Mesenchymal stem cell (in vitro differentiated cells and primary cell): Measurements from ENCODE around the gene KCNJ18.
"Not testable (repeated sequence)": the region's sequence is repeated elsewhere in the genome, so short reads cannot be mapped to it uniquely, and the experiment has no call there.

ENCODE experiments used
- DNase-seq: peaks from one replicate; pipeline ENCODE4 v3.0.0-alpha.2; 2013
- H2AFZ ChIP-seq: one replicate; pipeline ENCODE4 v1.6.1; 2013; ENCODE audit warnings: low read depth, mild to moderate bottlenecking, control low read depth, inconsistent platforms, low read length, moderate library complexity
- H2AK5ac ChIP-seq: 2 replicates; pipeline ENCODE4 v1.6.1; 2013; ENCODE audit warnings: low read length, moderate library complexity, mild to moderate bottlenecking, inconsistent platforms; ENCODE audit not compliant: severe bottlenecking
- H2BK120ac ChIP-seq: one replicate; pipeline ENCODE4 v1.6.1; 2013; ENCODE audit warnings: low read depth, mild to moderate bottlenecking, inconsistent platforms, low read length, moderate library complexity
- H2BK12ac ChIP-seq, 2 experiments: one replicate each; pipeline ENCODE4 v1.6.1; 2013; ENCODE audit warnings: inconsistent platforms in 2 of 2, low read length in 2 of 2, mild to moderate bottlenecking in 2 of 2, moderate library complexity in 2 of 2, control low read depth in 1 of 2
- H2BK15ac ChIP-seq: one replicate; pipeline ENCODE4 v1.6.1; 2013; ENCODE audit warnings: mild to moderate bottlenecking, low read depth, inconsistent platforms; ENCODE audit not compliant: poor library complexity, severe bottlenecking
- H2BK5ac ChIP-seq: 2 replicates; pipeline ENCODE4 v1.6.1; 2013; ENCODE audit warnings: low read depth, mild to moderate bottlenecking, low read length, control low read depth, inconsistent platforms; ENCODE audit not compliant: poor library complexity, severe bottlenecking
- H3K14ac ChIP-seq, 2 experiments: one replicate each; pipeline ENCODE4 v1.6.1; 2013; ENCODE audit warnings: inconsistent platforms in 2 of 2, low read length in 2 of 2, control low read depth in 1 of 2, mild to moderate bottlenecking in 1 of 2, moderate library complexity in 1 of 2
- H3K18ac ChIP-seq, 2 experiments: one replicate each; pipeline ENCODE4 v1.6.1; 2013; ENCODE audit warnings: inconsistent platforms in 2 of 2, low read length in 2 of 2, control low read depth in 1 of 2, low read depth in 1 of 2, mild to moderate bottlenecking in 1 of 2
- H3K23ac ChIP-seq, 2 experiments: one replicate each; pipeline ENCODE4 v1.6.1; 2013; ENCODE audit warnings: inconsistent platforms in 2 of 2, low read length in 2 of 2, mild to moderate bottlenecking in 2 of 2, moderate library complexity in 2 of 2, control low read depth in 1 of 2
- H3K27ac ChIP-seq: 2 replicates; pipeline ENCODE4 v1.5.1; 2013; ENCODE audit warnings: mild to moderate bottlenecking, moderate library complexity, low read length, control low read depth, inconsistent platforms; ENCODE audit not compliant: poor library complexity, severe bottlenecking
- H3K27me3 ChIP-seq, 2 experiments: 2 replicates each; pipeline versions ENCODE4 v1.6.1 to v1.7.0; 2013; ENCODE audit warnings: low read length in 2 of 2, mild to moderate bottlenecking in 2 of 2, moderate library complexity in 2 of 2, control low read depth in 1 of 2, inconsistent platforms in 1 of 2; ENCODE audit not compliant: control insufficient read depth in 1 of 2, insufficient read depth in 1 of 2
- H3K36me3 ChIP-seq, 2 experiments: 2 replicates each; pipeline versions ENCODE4 v1.6.1 to v1.7.0; 2013; ENCODE audit warnings: low read length in 2 of 2, control low read depth in 1 of 2, inconsistent platforms in 1 of 2, low read depth in 1 of 2, mild to moderate bottlenecking in 1 of 2; ENCODE audit not compliant: insufficient read depth in 2 of 2, control insufficient read depth in 1 of 2
- H3K4ac ChIP-seq, 2 experiments: one replicate each; pipeline ENCODE4 v1.6.1; 2013; ENCODE audit warnings: inconsistent platforms in 2 of 2, low read length in 2 of 2, mild to moderate bottlenecking in 2 of 2, moderate library complexity in 2 of 2, control low read depth in 1 of 2, low read depth in 1 of 2
- H3K4me1 ChIP-seq: 2 replicates; pipeline ENCODE4 v1.6.1; 2013; ENCODE audit warnings: low read depth, low read length, control low read depth; ENCODE audit not compliant: control insufficient read depth, insufficient read depth
- H3K4me2 ChIP-seq: 2 replicates; pipeline ENCODE4 v1.6.1; 2013; ENCODE audit warnings: low read length, mild to moderate bottlenecking, inconsistent platforms; ENCODE audit not compliant: poor library complexity, severe bottlenecking
- H3K4me3 ChIP-seq, 2 experiments: 2 replicates each; pipeline versions ENCODE4 v1.5.1 to v1.7.0; 2013; ENCODE audit warnings: low read length in 2 of 2, mild to moderate bottlenecking in 2 of 2, control low read depth in 1 of 2, low read depth in 1 of 2; ENCODE audit not compliant: insufficient read depth in 1 of 2
- H3K79me1 ChIP-seq: replicated peaks from 2 replicates; pipeline ENCODE4 v1.6.1; 2013; ENCODE audit warnings: mild to moderate bottlenecking, control low read depth, low read length, inconsistent platforms; ENCODE audit not compliant: poor library complexity, severe bottlenecking
- H3K9ac ChIP-seq: 2 replicates; pipeline ENCODE4 v1.7.0; 2013; ENCODE audit warnings: mild to moderate bottlenecking, low read length, moderate library complexity
- H3K9me3 ChIP-seq: 2 replicates; pipeline ENCODE4 v1.7.0; 2013; ENCODE audit warnings: mild to moderate bottlenecking, low read length; ENCODE audit not compliant: control insufficient read depth
- H4K8ac ChIP-seq: one replicate; pipeline ENCODE4 v1.6.1; 2013; ENCODE audit warnings: inconsistent platforms, mild to moderate bottlenecking, low read length, moderate library complexity
- H4K91ac ChIP-seq: one replicate; pipeline ENCODE4 v1.6.1; 2013; ENCODE audit warnings: mild to moderate bottlenecking, low read length, inconsistent platforms
- WGBS: methylation state at CpG from one replicate; pipeline ENCODE4 v1.1.7; 2013; ENCODE audit warnings: mixed read lengths; 5-methylcytosine and 5-hydroxymethylcytosine counted together

Gene KCNJ18

DNA sequence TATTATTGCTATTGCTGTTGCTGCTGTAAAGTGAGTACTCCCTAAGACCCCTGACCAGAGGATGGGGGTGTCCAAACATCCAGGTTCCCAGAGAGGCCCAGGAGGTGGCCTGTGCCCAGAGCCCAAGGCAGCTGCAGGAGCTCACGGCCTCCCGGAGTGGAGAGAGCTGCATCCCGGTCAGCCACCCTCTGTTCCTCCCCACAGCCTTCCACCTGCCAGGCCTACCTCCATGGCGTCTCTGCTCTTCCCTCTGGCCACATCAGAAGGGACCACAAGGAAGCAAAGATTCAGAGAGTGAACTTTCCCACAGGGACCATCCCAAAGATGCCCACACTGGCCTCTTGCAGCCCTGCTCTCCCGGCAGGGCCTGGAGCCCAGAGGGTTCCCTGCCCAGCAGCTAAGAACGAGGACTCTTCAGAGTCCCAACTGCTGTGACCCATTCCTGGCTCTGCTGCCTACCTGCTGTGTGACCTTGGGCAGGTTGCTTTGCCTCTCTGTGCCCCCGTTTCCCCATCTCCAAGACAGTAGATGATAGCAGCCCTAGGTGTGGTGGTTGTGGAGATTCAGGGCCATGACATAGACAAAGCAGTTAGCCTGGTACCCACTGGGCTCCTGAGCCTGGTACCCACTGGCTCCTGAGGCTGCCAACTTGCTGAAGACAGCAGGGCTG, 53.2 kb downstream of the KCNJ18 start:
- 51% methylated on average over 7 of the region's 7 CpGs for WGBS
- H4K91ac ChIP-seq, H4K8ac ChIP-seq, H3K4me3 ChIP-seq, H3K9me3 ChIP-seq, H3K9ac ChIP-seq, DNase-seq, H3K4me2 ChIP-seq, H3K79me1 ChIP-seq, H3K4me1 ChIP-seq, H3K23ac ChIP-seq, H3K14ac ChIP-seq, H3K18ac ChIP-seq, H2BK15ac ChIP-seq, H2AFZ ChIP-seq, H3K27me3 ChIP-seq, H2BK120ac ChIP-seq, H3K4ac ChIP-seq, H2BK12ac ChIP-seq, H2AK5ac ChIP-seq, H2BK5ac ChIP-seq, H3K27ac ChIP-seq, H3K36me3 ChIP-seq: not testable (repeated sequence)

DNA sequence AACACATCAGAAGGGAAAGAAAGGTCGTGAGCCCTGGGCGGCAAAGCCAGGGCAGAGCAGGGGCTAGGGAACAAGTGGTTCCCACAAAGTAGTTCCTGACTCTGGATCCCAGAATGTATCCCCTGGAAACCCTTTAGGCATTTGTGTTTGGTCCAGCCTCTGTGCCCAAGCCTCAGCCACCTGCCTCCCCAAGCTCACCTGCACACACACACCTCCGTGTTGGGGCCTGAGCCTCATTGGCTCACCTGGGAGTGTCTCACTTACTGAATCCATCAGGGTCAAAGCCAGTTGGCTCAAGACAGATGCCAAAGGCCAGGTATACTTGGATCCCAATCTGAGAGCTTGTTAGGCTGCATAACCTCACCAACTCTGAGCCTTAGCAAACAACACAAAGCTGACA, 54.1 kb downstream of the KCNJ18 start:
- not testable (repeated sequence) for H2BK5ac ChIP-seq, H2BK120ac ChIP-seq, H2AK5ac ChIP-seq, H2BK15ac ChIP-seq, H3K36me3 ChIP-seq, H3K18ac ChIP-seq, H4K8ac ChIP-seq, H3K79me1 ChIP-seq, H3K4me3 ChIP-seq, H3K9me3 ChIP-seq, H3K4ac ChIP-seq, H3K23ac ChIP-seq, DNase-seq, H2BK12ac ChIP-seq, H2AFZ ChIP-seq, H4K91ac ChIP-seq, H3K14ac ChIP-seq, H3K27me3 ChIP-seq, H3K27ac ChIP-seq, H3K4me1 ChIP-seq, H3K9ac ChIP-seq, H3K4me2 ChIP-seq
- WGBS = 69% methylated on average over 3 of the region's 3 CpGs

DNA sequence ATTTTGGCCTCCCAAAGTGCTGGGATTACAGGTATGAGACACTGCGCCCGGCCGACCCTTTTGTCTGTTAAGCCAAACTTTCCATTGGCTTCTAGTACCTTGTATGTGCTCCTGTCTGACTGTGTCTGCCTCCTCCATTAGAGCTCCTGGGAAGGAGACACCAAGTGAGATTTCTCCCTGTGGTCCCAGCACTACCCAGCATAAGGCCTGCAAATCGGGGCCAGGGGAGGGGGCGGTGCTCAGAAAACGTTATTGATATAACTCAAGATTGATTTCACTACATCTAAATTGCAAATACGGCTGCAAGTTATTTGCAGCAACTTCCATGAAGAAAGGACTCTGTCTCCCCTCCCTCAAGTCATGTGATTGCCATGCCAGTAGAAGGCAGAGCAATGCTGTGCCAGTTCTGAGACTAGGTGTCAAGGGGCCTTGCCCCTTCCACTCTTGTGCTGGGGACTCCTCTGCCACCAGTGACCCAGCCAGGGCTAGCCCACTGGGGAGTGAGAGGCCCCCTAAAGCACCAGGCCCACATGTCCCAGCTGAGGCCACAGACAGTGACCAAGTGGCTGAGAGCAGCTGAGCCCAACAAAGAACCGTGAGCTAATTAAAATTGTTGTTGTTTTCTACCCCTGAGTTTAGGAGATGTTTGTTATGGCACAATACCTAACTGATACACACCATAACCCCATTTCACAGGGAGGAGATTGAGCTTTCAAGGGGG, 55.0 kb downstream of the KCNJ18 start:
- not testable (repeated sequence) for H2AK5ac ChIP-seq, H4K8ac ChIP-seq, H3K27me3 ChIP-seq, H2BK120ac ChIP-seq, H3K9me3 ChIP-seq, H3K23ac ChIP-seq, H4K91ac ChIP-seq, H3K4ac ChIP-seq, H3K14ac ChIP-seq, H2BK5ac ChIP-seq, H3K9ac ChIP-seq, H2BK15ac ChIP-seq, H3K36me3 ChIP-seq, DNase-seq, H3K4me1 ChIP-seq, H2BK12ac ChIP-seq, H3K18ac ChIP-seq, H3K27ac ChIP-seq, H3K79me1 ChIP-seq, H2AFZ ChIP-seq, H3K4me2 ChIP-seq
- WGBS = 78% methylated on average over 7 of the region's 8 CpGs
- peak overlapping the region in 1 of 2 experiments; percentile 20 for H3K4me3 ChIP-seq

DNA sequence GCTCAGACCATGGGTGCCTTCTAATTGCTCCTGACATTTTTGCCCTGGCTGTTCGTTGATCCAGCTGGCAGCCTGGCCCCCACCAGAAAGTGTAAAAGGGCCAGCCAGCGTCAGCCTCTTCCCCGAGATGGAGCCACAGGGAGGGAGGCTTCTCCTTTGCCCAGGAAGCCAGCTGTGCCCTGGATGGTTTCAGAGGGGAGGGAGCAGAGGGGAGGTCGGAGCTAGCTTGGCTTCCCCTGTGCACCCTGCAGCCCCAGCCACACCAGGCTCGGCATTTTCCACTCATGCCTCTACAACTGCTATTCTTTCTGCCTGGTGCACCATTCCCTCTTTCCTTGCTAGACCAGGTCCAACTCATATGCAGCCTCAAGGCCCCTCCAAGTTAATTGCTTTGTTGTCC, 56.4 kb downstream of the KCNJ18 start:
- H3K4me2 ChIP-seq = not testable (repeated sequence)
- 53% methylated on average over 5 of the region's 5 CpGs for WGBS

More for the DNA sequence above, 56.4 kb downstream of the KCNJ18 start:
- not testable (repeated sequence) for H3K23ac ChIP-seq, H3K18ac ChIP-seq, H3K4ac ChIP-seq, H3K79me1 ChIP-seq, H3K36me3 ChIP-seq, H3K27ac ChIP-seq, H3K9ac ChIP-seq, H3K14ac ChIP-seq, H2BK120ac ChIP-seq, H2BK12ac ChIP-seq, H2BK5ac ChIP-seq, H3K27me3 ChIP-seq, DNase-seq, H2AK5ac ChIP-seq, H3K4me1 ChIP-seq, H3K9me3 ChIP-seq, H4K8ac ChIP-seq, H2AFZ ChIP-seq, H3K4me3 ChIP-seq, H2BK15ac ChIP-seq, H4K91ac ChIP-seq
